ENCODE data around the gene ZNF500.

ZNF500 gene

GRCh38 chr16:4698321-4699045 lies 68.5 kb downstream of the ZNF500 start:
- TF ChIP-seq CTCF (IDR thresholded peaks at IDR 0.05; ENCODE audit: extremely low read depth, insufficient read depth, missing control alignments) = no peak
- no peak for DNase-seq (ENCODE audit: low spot score)
- in situ Hi-C loops (cut with MboI; ENCODE audit: low pct_unique_long_range_greater_than_20kb, low sequenced_read_pairs, unreplicated experiment) = no loop called here

Data from GM13977 (cell line).